ENCODE data around the gene LSM14A. TPM values are rescaled to one million over a fixed set of nuclear protein-coding genes. Genes with fewer than 3 reads are reported as not detected.

Gene LSM14A
- total RNA-seq, 1 donor from 2014 or later, result 114 TPM

- intact Hi-C loops (cut with micrococcal nuclease), result no loop called here
Measured at GRCh38 chr19:34277244-34277643, 104.9 kb downstream of the LSM14A start.

- intact Hi-C loops (cut with micrococcal nuclease), result no loop called here
Measured at GRCh38 chr19:34278783-34279182, 106.5 kb downstream of the LSM14A start.

Other genes starting within 250 kb of the LSM14A start
- 2.6 and 4.0 TPM in 2 replicates for gene GARRE1, start 82.0 kb downstream of the LSM14A start, total RNA-seq
- gene GPI, start 192.7 kb downstream of the LSM14A start, total RNA-seq, result 617 and 624 TPM in 2 replicates
- 15.6 and 16.4 TPM in 2 replicates for gene PDCD2L, start 231.9 kb downstream of the LSM14A start, total RNA-seq

All from T-helper 2 cell treated with Interferon-gamma antibody and Interleukin-4, amounts not matched to agents 100 ng/mL and 5 ng/mL, for 36 hours (primary cell).